GM23248 (cell line): ENCODE measurements around the gene NHSL2.

Experiments
- EZH2 ChIP-seq: fragments of 200-600 bp; sonication (generic); IDR thresholded peaks from 2 replicates; pipeline ENCODE4 v1.6.1; 2018; ENCODE audit warnings: antibody characterized with exemption, mild to moderate bottlenecking; ENCODE audit not compliant: insufficient read depth, poor library complexity, severe bottlenecking
- EZH2phosphoT487 ChIP-seq: fragments of 200-600 bp; sonication (generic); IDR thresholded peaks from 2 replicates; pipeline ENCODE4 v1.6.1; 2018; ENCODE audit warnings: antibody characterized with exemption, moderate library complexity, mild to moderate bottlenecking, low read depth; ENCODE audit not compliant: insufficient read depth

DNA sequence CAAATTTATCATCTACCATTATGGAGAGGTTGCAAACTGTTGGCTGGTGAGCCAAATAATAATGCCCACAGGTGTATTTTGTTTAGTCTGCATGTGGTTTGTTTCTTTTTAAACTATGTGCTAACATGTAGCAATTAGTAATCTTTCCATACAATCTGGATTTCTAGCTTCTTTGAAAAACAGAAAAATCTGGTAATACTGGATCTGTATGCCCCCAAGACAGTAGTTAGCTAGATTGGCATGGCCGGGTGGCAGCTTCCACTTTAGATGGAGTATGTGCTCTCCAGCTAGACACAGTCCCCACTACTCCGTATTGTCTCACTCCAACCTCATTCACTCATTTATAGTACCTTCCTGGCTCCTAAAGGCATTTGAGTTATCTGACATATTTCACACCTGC, 91.3 kb downstream of the NHSL2 start:
- TF ChIP-seq EZH2 = no peak
- TF ChIP-seq EZH2phosphoT487 = no peak
